Sigmoid colon (tissue), 4 donors: ENCODE measurements around the gene KRTAP4-6.

ENCODE experiments used
- CTCF ChIP-seq, 4 experiments: fragments of 450-650 bp in 3 of 4; fragments of 200-600 bp in 1 of 4; IDR thresholded peaks; one replicate each; pipeline ENCODE4 v1.5.1; 2016 to 2019; ENCODE audit warnings: antibody characterized with exemption in 4 of 4, mild to moderate bottlenecking in 3 of 4, moderate library complexity in 2 of 4
- EP300 ChIP-seq, 4 donors: sonication (generic); formaldehyde crosslinking; IDR thresholded peaks; one replicate each; pipeline ENCODE4 v1.6.1; 2017; ENCODE audit warnings: antibody characterized with exemption in 4 of 4
- POLR2A ChIP-seq, 2 donors: fragments of 450-650 bp; IDR thresholded peaks; one replicate each; pipeline ENCODE4 v1.6.1; 2016; ENCODE audit warnings: antibody characterized with exemption in 2 of 2, mild to moderate bottlenecking in 2 of 2, moderate library complexity in 2 of 2
- POLR2AphosphoS5 ChIP-seq, 4 donors: sonication (generic); formaldehyde crosslinking; IDR thresholded peaks; one replicate each; pipeline ENCODE4 v1.6.1; 2017; ENCODE audit warnings: antibody characterized with exemption in 4 of 4

GRCh38 chr17:41127371-41127770 is 13.0 kb downstream of the KRTAP4-6 start:
- no peak for TF ChIP-seq POLR2A (IDR thresholded peaks at IDR 0.05)
- TF ChIP-seq CTCF (IDR thresholded peaks at IDR 0.05) = no peak
- no peak for TF ChIP-seq EP300 (IDR thresholded peaks at IDR 0.05)
- no peak for TF ChIP-seq POLR2AphosphoS5 (IDR thresholded peaks at IDR 0.05)
